ENCODE data around the gene FAM174C.

FAM174C gene

DNA sequence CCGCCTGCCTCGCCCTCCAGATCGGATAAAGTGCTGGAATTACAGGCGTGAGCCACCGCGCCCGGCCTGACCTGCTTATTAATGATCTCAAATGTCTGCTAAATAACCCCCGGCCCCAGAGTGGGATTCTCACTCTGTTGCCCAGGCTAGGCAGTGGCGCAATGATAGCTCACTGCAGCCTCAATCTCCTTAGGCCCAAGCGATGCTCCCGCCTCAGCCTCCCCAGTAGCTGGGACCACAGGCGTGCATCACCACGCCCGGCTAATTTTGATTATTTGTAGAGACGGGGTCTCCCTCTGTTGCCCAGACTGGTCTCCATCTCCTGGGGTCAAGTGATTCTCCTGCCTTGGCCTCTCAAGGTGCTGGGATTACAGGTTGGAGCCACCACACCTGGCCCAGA, 34.4 kb upstream of the FAM174C start:
- H3K9ac ChIP-seq, result no peak overlapping the region
- no peaks in the 10 kb centered on the region for H3K27me3 ChIP-seq (ENCODE audit: control insufficient read depth, insufficient read depth, low read length)
- H3K9me3 ChIP-seq (ENCODE audit: control insufficient read depth, low read length), result no peaks in the 10 kb centered on the region
- H2AFZ ChIP-seq, result peak overlapping the region; percentile 80
- no peaks in the 10 kb centered on the region for H3K79me2 ChIP-seq
- peak overlapping the region; percentile 85 for H3K4me3 ChIP-seq (ENCODE audit: low read depth, low read length)
- TF ChIP-seq, protein P1, sequence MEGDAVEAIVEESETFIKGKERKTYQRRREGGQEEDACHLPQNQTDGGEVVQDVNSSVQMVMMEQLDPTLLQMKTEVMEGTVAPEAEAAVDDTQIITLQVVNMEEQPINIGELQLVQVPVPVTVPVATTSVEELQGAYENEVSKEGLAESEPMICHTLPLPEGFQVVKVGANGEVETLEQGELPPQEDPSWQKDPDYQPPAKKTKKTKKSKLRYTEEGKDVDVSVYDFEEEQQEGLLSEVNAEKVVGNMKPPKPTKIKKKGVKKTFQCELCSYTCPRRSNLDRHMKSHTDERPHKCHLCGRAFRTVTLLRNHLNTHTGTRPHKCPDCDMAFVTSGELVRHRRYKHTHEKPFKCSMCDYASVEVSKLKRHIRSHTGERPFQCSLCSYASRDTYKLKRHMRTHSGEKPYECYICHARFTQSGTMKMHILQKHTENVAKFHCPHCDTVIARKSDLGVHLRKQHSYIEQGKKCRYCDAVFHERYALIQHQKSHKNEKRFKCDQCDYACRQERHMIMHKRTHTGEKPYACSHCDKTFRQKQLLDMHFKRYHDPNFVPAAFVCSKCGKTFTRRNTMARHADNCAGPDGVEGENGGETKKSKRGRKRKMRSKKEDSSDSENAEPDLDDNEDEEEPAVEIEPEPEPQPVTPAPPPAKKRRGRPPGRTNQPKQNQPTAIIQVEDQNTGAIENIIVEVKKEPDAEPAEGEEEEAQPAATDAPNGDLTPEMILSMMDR (IDR thresholded peaks at IDR 0.05), result no peak
- peak overlapping the region; percentile 79 for H3K4me2 ChIP-seq (ENCODE audit: low read length)
- H3K4me1 ChIP-seq, result peaks cover 30% of the 10 kb centered on the region
- no peaks in the 10 kb centered on the region for H3K36me3 ChIP-seq (ENCODE audit: control insufficient read depth, insufficient read depth, low read length)
- H3K27ac ChIP-seq, result no peak overlapping the region

DNA sequence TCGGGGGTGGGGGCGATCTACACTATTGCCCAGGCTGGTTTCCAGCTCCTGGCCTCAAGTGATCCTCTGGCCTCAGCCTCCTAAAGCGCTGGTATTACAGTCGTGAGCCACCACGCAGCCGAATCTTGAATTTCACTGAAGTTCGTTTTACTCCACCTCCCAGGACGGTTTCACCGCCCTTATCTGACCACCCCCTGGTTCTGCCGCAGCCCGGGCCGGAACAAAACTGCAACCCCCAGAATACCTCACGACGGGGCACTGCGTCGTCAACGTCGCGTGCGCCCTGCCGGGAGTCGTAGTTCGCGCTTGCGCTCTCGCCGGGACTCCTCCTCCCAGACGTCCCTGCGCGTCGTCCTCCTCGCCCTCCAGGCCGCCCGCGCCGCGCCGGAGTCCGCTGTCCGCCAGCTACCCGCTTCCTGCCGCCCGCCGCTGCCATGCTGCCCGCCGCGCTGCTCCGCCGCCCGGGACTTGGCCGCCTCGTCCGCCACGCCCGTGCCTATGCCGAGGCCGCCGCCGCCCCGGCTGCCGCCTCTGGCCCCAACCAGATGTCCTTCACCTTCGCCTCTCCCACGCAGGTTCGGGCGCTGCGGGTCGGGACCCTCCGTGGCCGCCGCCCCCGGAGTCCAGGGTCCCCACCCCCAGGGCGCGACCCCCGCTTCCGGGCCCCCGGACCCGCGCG, 33.8 kb upstream of the FAM174C start, which contains the start of gene ATP5F1D:
TSS of gene ATP5F1D (plus strand) at position 335 of the 679 bp plus-strand sequence. CDS start at position 435, 100 bp downstream.
- H3K79me2 ChIP-seq, result no peaks in the 10 kb centered on the region
- no peaks in the 10 kb centered on the region for H3K36me3 ChIP-seq (ENCODE audit: control insufficient read depth, insufficient read depth, low read length)
- peak within 1 kb of the TSS; percentile 79 for H3K4me2 ChIP-seq (ENCODE audit: low read length)
- TF ChIP-seq, protein P1 (IDR thresholded peaks at IDR 0.05), result no peak
- H3K27me3 ChIP-seq (ENCODE audit: control insufficient read depth, insufficient read depth, low read length), result no peaks in the 10 kb centered on the region
- H3K4me3 ChIP-seq (ENCODE audit: low read depth, low read length), result peak within 1 kb of the TSS; percentile 85
- H3K9me3 ChIP-seq (ENCODE audit: control insufficient read depth, low read length), result no peaks in the 10 kb centered on the region
- peak within 1 kb of the TSS; percentile 80 for H2AFZ ChIP-seq
- H3K27ac ChIP-seq, result peak within 1 kb of the TSS; percentile 63
- peaks cover 35% of the 10 kb centered on the region for H3K4me1 ChIP-seq
- H3K9ac ChIP-seq, result peak within 1 kb of the TSS; percentile 69

DNA sequence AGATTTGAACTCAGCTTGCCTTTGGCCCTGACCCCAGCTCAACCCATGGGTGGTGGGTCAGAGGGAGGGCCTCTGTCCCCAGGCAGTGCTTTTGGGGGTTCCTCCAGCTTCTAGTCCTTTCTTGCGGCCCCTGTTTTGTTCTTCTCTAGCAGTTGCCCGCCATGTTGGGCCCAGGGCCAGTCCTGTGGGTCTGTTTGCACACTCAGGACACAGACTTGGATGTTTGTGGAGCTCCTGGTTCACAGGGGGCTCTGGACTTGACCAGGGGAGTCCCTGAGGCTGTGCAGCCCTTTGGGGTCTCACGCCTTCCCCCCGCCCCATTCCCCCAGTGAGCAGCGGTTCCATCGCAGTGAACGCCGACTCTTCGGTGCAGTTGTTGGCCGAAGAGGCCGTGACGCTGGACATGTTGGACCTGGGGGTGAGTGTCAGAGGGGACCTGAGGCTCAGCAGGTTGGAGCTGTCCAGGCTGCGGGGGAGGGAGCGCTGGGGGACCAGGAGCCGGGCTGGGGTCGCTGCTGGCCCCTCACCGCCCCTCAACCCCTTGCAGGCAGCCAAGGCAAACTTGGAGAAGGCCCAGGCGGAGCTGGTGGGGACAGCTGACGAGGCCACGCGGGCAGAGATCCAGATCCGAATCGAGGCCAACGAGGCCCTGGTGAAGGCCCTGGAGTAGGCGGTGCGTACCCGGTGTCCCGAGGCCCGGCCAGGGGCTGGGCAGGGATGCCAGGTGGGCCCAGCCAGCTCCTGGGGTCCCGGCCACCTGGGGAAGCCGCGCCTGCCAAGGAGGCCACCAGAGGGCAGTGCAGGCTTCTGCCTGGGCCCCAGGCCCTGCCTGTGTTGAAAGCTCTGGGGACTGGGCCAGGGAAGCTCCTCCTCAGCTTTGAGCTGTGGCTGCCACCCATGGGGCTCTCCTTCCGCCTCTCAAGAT, 31.3 kb upstream of the FAM174C start:
- peak overlapping the region; percentile 63 for H3K9ac ChIP-seq
- TF ChIP-seq, protein P1 (IDR thresholded peaks at IDR 0.05), result peak; percentile 98
- H3K4me1 ChIP-seq, result peaks cover 40% of the 10 kb centered on the region
- no peak overlapping the region for H2AFZ ChIP-seq
- no peaks in the 10 kb centered on the region for H3K79me2 ChIP-seq
- H3K4me2 ChIP-seq (ENCODE audit: low read length), result peak overlapping the region; percentile 59
- no peaks in the 10 kb centered on the region for H3K9me3 ChIP-seq (ENCODE audit: control insufficient read depth, low read length)
- no peaks in the 10 kb centered on the region for H3K27me3 ChIP-seq (ENCODE audit: control insufficient read depth, insufficient read depth, low read length)
- H3K27ac ChIP-seq, result peak overlapping the region; percentile 98
- H3K36me3 ChIP-seq (ENCODE audit: control insufficient read depth, insufficient read depth, low read length), result no peaks in the 10 kb centered on the region
- peak overlapping the region; percentile 39 for H3K4me3 ChIP-seq (ENCODE audit: low read depth, low read length)

DNA sequence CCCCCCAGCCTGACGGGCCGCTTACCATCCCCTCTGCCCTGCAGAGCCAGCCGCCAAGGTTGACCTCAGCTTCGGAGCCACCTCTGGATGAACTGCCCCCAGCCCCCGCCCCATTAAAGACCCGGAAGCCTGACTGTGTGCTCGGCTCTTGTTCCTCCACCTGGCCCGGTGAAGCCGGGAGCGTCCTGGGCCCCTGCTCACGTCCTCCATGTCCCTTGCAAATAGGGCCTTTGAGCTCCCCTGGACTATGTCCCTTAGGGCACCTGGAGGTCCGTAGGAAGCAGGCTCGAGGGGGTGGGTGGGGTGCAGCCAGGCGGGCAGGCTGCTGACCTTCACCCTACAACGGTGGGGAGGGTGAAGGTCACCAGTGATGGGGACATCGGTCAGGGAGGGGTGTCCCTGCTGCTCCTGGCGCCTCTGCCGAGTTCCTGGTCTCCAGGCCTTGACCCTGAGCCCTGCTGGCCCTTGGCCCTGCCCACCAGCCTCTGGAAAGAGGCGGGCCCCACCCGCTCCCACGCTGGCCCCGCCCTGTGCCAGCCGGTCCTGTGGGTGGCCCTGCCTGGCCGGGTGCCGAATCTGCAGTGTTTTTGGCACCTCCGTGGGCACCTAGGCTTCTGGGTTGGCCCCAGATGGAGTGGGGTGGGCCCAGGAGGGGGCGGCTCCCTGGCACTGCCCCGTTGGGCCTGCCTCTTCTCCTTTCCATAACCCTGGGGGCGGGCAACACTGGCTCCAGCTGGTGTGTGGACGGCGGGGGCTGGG, 30.5 kb upstream of the FAM174C start:
- no peaks in the 10 kb centered on the region for H3K27me3 ChIP-seq (ENCODE audit: control insufficient read depth, insufficient read depth, low read length)
- H3K4me1 ChIP-seq, result peaks cover 40% of the 10 kb centered on the region
- no peaks in the 10 kb centered on the region for H3K9me3 ChIP-seq (ENCODE audit: control insufficient read depth, low read length)
- H3K4me2 ChIP-seq (ENCODE audit: low read length), result peak overlapping the region; percentile 59
- peak overlapping the region; percentile 39 for H3K4me3 ChIP-seq (ENCODE audit: low read depth, low read length)
- TF ChIP-seq, protein P1 (IDR thresholded peaks at IDR 0.05), result no peak
- H3K9ac ChIP-seq, result peak overlapping the region; percentile 63
- H2AFZ ChIP-seq, result peak overlapping the region; percentile 64
- H3K36me3 ChIP-seq (ENCODE audit: control insufficient read depth, insufficient read depth, low read length), result no peaks in the 10 kb centered on the region
- peak overlapping the region; percentile 98 for H3K27ac ChIP-seq
- no peaks in the 10 kb centered on the region for H3K79me2 ChIP-seq
